ENCODE measurements around the gene ZMAT5.

ZMAT5 gene

GRCh38 chr22:29747832-29748231, 19.0 kb downstream of the ZMAT5 start:
- no peak for ATAC-seq
- TF ChIP-seq CSDC2 (CRISPR knock-in tag; IDR thresholded peaks at IDR 0.05) = no peak
- no peak for TF ChIP-seq ZNF8 (CRISPR knock-in tag; IDR thresholded peaks at IDR 0.05)
- TF ChIP-seq CSRNP3 (CRISPR knock-in tag; IDR thresholded peaks at IDR 0.05) = no peak
- TF ChIP-seq SNAI2 (CRISPR knock-in tag; IDR thresholded peaks at IDR 0.05) = no peak
- TF ChIP-seq ZC3H10 (CRISPR knock-in tag; IDR thresholded peaks at IDR 0.05) = no peak
- TF ChIP-seq BACH2 (CRISPR knock-in tag; IDR thresholded peaks at IDR 0.05; ENCODE audit: borderline replicate concordance) = no peak
- no peak for TF ChIP-seq PPARA (CRISPR knock-in tag; IDR thresholded peaks at IDR 0.05; ENCODE audit: borderline replicate concordance)
- no peak for TF ChIP-seq CREB5 (CRISPR knock-in tag; IDR thresholded peaks at IDR 0.05; ENCODE audit: low read depth)

- ATAC-seq = no peak
- TF ChIP-seq BACH2 (CRISPR knock-in tag; IDR thresholded peaks at IDR 0.05; ENCODE audit: borderline replicate concordance) = no peak
- no peak for TF ChIP-seq PATZ1 (CRISPR knock-in tag; IDR thresholded peaks at IDR 0.05; ENCODE audit: borderline replicate concordance)
- no peak for TF ChIP-seq POU6F1 (CRISPR knock-in tag; IDR thresholded peaks at IDR 0.05; ENCODE audit: borderline replicate concordance, low read depth)
- TF ChIP-seq ZFP30 (CRISPR knock-in tag; IDR thresholded peaks at IDR 0.05) = no peak
- no peak for TF ChIP-seq ZNF565 (CRISPR knock-in tag; conservative IDR thresholded peaks at IDR 0.05; ENCODE audit: low read depth)
- no peak for TF ChIP-seq ARNTL (CRISPR knock-in tag; IDR thresholded peaks at IDR 0.05; ENCODE audit: borderline replicate concordance, low read depth)
- no peak for TF ChIP-seq CREB5 (CRISPR knock-in tag; IDR thresholded peaks at IDR 0.05; ENCODE audit: low read depth)
- TF ChIP-seq SNAI2 (CRISPR knock-in tag; IDR thresholded peaks at IDR 0.05) = no peak
- no peak for TF ChIP-seq TOX (CRISPR knock-in tag; IDR thresholded peaks at IDR 0.05; ENCODE audit: borderline replicate concordance)
- TF ChIP-seq ZC3H10 (CRISPR knock-in tag; IDR thresholded peaks at IDR 0.05) = no peak
- TF ChIP-seq ZFP3 (CRISPR knock-in tag; IDR thresholded peaks at IDR 0.05) = no peak
- TF ChIP-seq OSR1 (CRISPR knock-in tag; IDR thresholded peaks at IDR 0.05) = no peak
- no peak for TF ChIP-seq RARB (CRISPR knock-in tag; IDR thresholded peaks at IDR 0.05)
- no peak for TF ChIP-seq ESRRG (CRISPR knock-in tag; IDR thresholded peaks at IDR 0.05)
Measured at GRCh38 chr22:29744902-29745301, 21.9 kb downstream of the ZMAT5 start.

- no peak for ATAC-seq
- TF ChIP-seq CSDC2 (CRISPR knock-in tag; IDR thresholded peaks at IDR 0.05) = no peak
- TF ChIP-seq ZNF8 (CRISPR knock-in tag; IDR thresholded peaks at IDR 0.05) = no peak
- TF ChIP-seq ZFP3 (CRISPR knock-in tag; IDR thresholded peaks at IDR 0.05) = no peak
- TF ChIP-seq ZNF70 (CRISPR knock-in tag; IDR thresholded peaks at IDR 0.05) = no peak
- no peak for TF ChIP-seq TCF4 (CRISPR knock-in tag; IDR thresholded peaks at IDR 0.05; ENCODE audit: borderline replicate concordance)
- no peak for TF ChIP-seq PATZ1 (CRISPR knock-in tag; IDR thresholded peaks at IDR 0.05; ENCODE audit: borderline replicate concordance)
- TF ChIP-seq CSRNP3 (CRISPR knock-in tag; IDR thresholded peaks at IDR 0.05) = no peak
- TF ChIP-seq ARNTL (CRISPR knock-in tag; IDR thresholded peaks at IDR 0.05; ENCODE audit: borderline replicate concordance, low read depth) = no peak
- TF ChIP-seq TOX (CRISPR knock-in tag; IDR thresholded peaks at IDR 0.05; ENCODE audit: borderline replicate concordance) = no peak
- no peak for TF ChIP-seq ZC3H10 (CRISPR knock-in tag; IDR thresholded peaks at IDR 0.05)
- TF ChIP-seq ISL1 (CRISPR knock-in tag; IDR thresholded peaks at IDR 0.05) = no peak
- no peak for TF ChIP-seq ZFP30 (CRISPR knock-in tag; IDR thresholded peaks at IDR 0.05)
- TF ChIP-seq ZNF565 (CRISPR knock-in tag; conservative IDR thresholded peaks at IDR 0.05; ENCODE audit: low read depth) = no peak
Measured at GRCh38 chr22:29742326-29742725, 24.5 kb downstream of the ZMAT5 start.

All from SK-N-SH treated with all-trans-retinoic acid at 6 μM for 48 hours (cell line).